ENCODE data around the gene CERS1.

CERS1 gene

DNA sequence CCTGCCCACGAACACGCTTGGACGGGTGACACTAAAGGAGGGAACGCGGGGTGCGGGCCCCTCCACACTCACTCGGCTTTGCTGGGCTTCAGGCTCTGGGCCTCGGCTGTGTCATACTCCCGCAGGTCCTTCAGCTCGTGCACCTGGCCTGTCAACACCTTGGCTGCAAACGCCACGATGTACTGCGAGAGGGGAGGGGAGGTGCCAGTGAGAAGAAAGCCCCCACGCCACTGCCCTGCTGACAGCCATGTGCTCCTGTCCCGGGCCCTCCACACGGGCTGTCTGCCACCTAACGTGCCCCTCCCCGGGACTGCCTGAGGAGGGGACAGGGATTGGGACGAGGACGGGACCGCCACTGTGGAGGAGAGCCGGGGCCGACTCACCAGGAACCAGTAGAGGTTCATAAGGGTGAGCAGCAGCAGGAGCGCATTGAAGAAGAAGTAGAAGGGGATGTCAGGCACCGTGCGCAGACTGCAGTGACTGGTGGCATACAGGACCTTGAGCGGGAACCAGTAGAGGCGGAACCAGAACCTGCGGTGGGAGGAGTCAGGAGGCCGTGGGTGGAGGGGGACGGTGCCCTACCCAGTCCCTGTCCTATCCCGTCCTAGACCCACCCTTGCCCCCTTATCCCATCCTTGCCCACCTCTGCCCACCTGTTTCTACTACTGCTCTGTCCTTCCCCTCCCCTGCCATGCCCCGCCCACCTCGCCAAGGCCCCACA lies 16.9 kb downstream of the CERS1 start:
- Histone ChIP-seq H3K4me3 (replicated peaks; ENCODE audit: low read depth, low read length) (no peak overlapping the region), H3K36me3 (ENCODE audit: control insufficient read depth, insufficient read depth, low read length) (no peaks in the 10 kb centered on the region), H3K27me3 (replicated peaks; ENCODE audit: control insufficient read depth, insufficient read depth, low read length) (no peaks in the 10 kb centered on the region)
- TF ChIP-seq, protein P1, sequence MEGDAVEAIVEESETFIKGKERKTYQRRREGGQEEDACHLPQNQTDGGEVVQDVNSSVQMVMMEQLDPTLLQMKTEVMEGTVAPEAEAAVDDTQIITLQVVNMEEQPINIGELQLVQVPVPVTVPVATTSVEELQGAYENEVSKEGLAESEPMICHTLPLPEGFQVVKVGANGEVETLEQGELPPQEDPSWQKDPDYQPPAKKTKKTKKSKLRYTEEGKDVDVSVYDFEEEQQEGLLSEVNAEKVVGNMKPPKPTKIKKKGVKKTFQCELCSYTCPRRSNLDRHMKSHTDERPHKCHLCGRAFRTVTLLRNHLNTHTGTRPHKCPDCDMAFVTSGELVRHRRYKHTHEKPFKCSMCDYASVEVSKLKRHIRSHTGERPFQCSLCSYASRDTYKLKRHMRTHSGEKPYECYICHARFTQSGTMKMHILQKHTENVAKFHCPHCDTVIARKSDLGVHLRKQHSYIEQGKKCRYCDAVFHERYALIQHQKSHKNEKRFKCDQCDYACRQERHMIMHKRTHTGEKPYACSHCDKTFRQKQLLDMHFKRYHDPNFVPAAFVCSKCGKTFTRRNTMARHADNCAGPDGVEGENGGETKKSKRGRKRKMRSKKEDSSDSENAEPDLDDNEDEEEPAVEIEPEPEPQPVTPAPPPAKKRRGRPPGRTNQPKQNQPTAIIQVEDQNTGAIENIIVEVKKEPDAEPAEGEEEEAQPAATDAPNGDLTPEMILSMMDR (IDR thresholded peaks at IDR 0.05; ENCODE audit: insufficient read depth, low read length, poor library complexity, severe bottlenecking) = no peak
- no peak for DNase-seq (ENCODE audit: extremely low read depth, insufficient read length)

DNA sequence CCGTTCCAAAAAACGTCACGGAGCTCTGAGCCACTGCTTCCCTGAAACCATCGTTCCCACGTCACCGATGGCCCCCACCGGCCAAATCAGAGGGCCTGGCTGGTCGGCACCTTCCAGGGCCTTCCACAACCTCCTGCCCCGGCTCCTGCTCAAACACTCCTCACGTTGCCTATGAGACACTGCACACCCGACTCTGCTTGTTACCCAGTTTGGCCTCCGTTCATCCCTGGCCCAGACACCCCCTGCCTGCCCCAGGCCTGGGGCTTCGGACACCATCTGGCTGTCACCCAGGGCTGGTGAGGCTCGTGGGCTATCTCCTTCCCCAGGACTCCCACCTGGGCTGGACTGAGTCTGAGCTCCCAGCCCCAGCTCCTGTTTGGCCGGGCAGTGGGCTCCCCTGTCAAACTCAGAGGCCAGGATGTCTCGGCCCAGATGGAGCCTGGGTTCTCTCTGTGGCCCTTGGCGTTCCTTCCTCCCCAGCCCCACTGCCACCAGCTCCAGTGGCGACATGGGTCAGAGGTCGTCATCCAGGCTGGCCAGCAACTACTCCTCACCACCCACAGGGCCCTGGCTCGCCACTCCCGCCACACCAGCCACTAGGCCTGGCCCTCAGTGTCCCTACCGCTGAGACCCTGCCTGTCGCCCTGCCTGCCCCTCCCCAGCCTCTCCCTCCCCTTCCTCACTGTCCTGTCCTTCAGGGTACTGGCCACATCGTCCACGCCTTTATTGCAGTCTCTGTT lies 17.7 kb downstream of the CERS1 start:
- DNase-seq (ENCODE audit: extremely low read depth, insufficient read length) = no peak
- H3K27me3 ChIP-seq (replicated peaks; ENCODE audit: control insufficient read depth, insufficient read depth, low read length) = no peaks in the 10 kb centered on the region
- TF ChIP-seq, protein P1 (IDR thresholded peaks at IDR 0.05; ENCODE audit: insufficient read depth, low read length, poor library complexity, severe bottlenecking) = no peak
- H3K36me3 ChIP-seq (ENCODE audit: control insufficient read depth, insufficient read depth, low read length) = no peaks in the 10 kb centered on the region
- no peak overlapping the region for H3K4me3 ChIP-seq (replicated peaks; ENCODE audit: low read depth, low read length)

DNA sequence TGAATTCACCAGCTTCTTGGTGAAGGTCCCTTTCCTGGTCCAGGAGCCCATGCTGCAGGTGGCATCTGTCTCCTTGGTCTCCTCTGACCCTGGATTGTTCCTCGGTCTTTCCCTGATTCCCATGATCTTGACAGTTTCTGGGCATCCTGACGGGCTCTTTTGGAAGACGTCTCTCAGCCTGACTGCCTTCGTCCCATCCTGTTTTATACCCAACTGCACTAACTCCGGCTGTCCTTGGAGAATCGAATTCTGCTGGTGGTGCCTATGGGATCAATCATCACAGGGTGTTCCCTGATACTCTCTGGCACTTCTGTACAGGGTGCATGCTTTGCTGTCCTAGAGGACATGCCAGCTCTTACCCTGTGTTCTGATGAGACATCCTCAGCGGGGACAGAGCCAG lies 19.1 kb downstream of the CERS1 start:
- Histone ChIP-seq H3K36me3 (ENCODE audit: control insufficient read depth, insufficient read depth, low read length) (no peaks in the 10 kb centered on the region), H3K4me3 (replicated peaks; ENCODE audit: low read depth, low read length) (no peak overlapping the region), H3K27me3 (replicated peaks; ENCODE audit: control insufficient read depth, insufficient read depth, low read length) (no peaks in the 10 kb centered on the region)
- TF ChIP-seq, protein P1 (IDR thresholded peaks at IDR 0.05; ENCODE audit: insufficient read depth, low read length, poor library complexity, severe bottlenecking) = no peak
- DNase-seq (ENCODE audit: extremely low read depth, insufficient read length) = no peak

DNA sequence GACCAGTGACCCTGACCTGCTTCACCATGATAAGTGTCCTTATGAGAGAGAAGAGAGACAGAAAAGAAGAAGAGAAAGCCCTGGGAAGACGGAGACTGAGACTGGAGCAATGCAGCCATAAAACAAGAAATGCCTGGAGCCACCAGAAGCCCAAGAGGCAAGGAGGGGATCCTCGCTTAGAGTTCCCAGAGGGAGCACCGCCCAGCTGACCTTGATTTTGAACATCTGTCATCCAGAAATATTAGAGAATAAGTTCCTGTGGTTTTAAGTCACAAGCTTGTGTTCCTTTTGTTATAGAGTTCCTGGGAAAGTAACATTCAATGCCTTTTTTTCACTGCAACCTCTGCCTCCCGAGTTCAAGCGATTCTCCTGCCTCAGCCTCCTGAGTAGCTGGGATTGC lies 20.2 kb downstream of the CERS1 start:
- Histone ChIP-seq H3K4me3 (replicated peaks; ENCODE audit: low read depth, low read length) (no peak overlapping the region), H3K36me3 (ENCODE audit: control insufficient read depth, insufficient read depth, low read length) (no peaks in the 10 kb centered on the region), H3K27me3 (replicated peaks; ENCODE audit: control insufficient read depth, insufficient read depth, low read length) (no peaks in the 10 kb centered on the region)
- TF ChIP-seq, protein P1 (IDR thresholded peaks at IDR 0.05; ENCODE audit: insufficient read depth, low read length, poor library complexity, severe bottlenecking) = no peak
- no peak for DNase-seq (ENCODE audit: extremely low read depth, insufficient read length)

DNA sequence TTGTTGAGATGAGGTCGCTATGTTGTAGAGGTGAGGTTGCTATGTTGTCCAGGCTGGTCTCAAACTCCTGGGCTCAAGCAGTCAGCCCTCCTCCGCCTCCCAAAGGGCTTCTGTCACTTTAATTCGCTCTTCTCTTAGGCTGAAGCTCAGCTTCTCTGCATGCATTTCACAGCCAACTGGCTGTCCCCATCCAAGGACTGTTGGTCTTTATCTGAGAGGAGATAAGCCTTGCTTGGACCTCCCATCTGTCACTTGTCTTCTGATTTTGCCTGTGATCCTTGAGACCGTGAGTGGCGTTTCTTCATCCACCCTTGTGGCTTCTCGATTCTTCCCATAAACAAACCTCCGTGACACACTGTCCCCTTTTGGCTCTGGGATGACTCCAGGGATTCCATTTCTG lies 24.4 kb downstream of the CERS1 start:
- DNase-seq (ENCODE audit: extremely low read depth, insufficient read length) = no peak
- Histone ChIP-seq H3K27me3 (replicated peaks; ENCODE audit: control insufficient read depth, insufficient read depth, low read length) (no peaks in the 10 kb centered on the region), H3K4me3 (replicated peaks; ENCODE audit: low read depth, low read length) (no peak overlapping the region), H3K36me3 (ENCODE audit: control insufficient read depth, insufficient read depth, low read length) (peaks cover 12% of the 10 kb centered on the region)
- TF ChIP-seq, protein P1 (IDR thresholded peaks at IDR 0.05; ENCODE audit: insufficient read depth, low read length, poor library complexity, severe bottlenecking) = no peak

All from GM06990 (cell line).